HCT116 (cell line): ENCODE results near the gene RPRD1B. TPM values are rescaled to one million over a fixed set of nuclear protein-coding genes. Genes with fewer than 3 reads are reported as not detected.

ENCODE experiments used
- ATAC-seq: fragments of 200-7000 bp; cut with Tn5 transposase; 2 replicates; pipeline ENCODE4 v1.9.1; 2020; ENCODE audit warnings: mild to moderate bottlenecking, moderate library complexity
- BruUV-seq: library from RNA; stranded (reverse); fragments of 400-500 nt; replicated peaks from 2 replicates; lab custom pipeline; 2021; lab: Mats Ljungman, UMichigan
- CTCF ChIA-PET: fragments of 300-600 bp; sonication (Branson Sonifier 250); formaldehyde crosslinking; loops from one replicate; lab custom pipeline; 2021; ENCODE audit warnings: antibody characterized with exemption; lab: Charles Lee
- POLR2A ChIA-PET: fragments of 300-600, 350-600 bp; sonication (Branson Sonifier 250); formaldehyde crosslinking; loops from one replicate; lab custom pipeline; 2021; ENCODE audit warnings: antibody characterized with exemption; lab: Charles Lee
- RAD21 ChIA-PET, 2 experiments: fragments of 300-600 bp; sonication (Branson Sonifier 250); formaldehyde crosslinking; loops; one replicate each; lab custom pipeline; 2023; ENCODE audit warnings: low total read pairs in 2 of 2; ENCODE audit not compliant: uncharacterized antibody in 2 of 2, unreplicated experiment in 2 of 2, low non-redundant PET in 1 of 2; lab: Charles Lee
- DNase-seq: peaks from one replicate; pipeline ENCODE4 v3.0.0-alpha.2; 2010; ENCODE audit warnings: low read depth, low spot score
- H2AFZ ChIP-seq: fragments of 200-600 bp; shearing (Covaris generic), sonication (generic); 2 replicates; pipeline ENCODE4 v1.6.1; 2017; ENCODE audit warnings: low read depth, mixed run types, mixed read lengths, antibody characterized with exemption, low read length; ENCODE audit not compliant: poor library complexity, severe bottlenecking
- H3K27ac ChIP-seq: 2 replicates; pipeline ENCODE4 v1.5.1; 2012; ENCODE audit warnings: low read depth, low read length
- H3K27me3 ChIP-seq: fragments of 200-600 bp; sonication (generic); 2 replicates; pipeline ENCODE4 v1.6.1; 2016; ENCODE audit warnings: mixed run types, low read length, mixed read lengths; ENCODE audit not compliant: insufficient read depth
- H3K36me3 ChIP-seq, 2 experiments: fragments of 200-500 bp in 1 of 2; fragments of 200-600 bp in 1 of 2; sonication (Bioruptor generic) in 1 of 2; sonication (generic) in 1 of 2; 2 replicates each; pipeline versions ENCODE4 v1.5.1 to v1.6.1; 2014 to 2016; ENCODE audit warnings: low read length in 2 of 2, inconsistent platforms in 1 of 2, mixed read lengths in 1 of 2, mixed run types in 1 of 2; ENCODE audit not compliant: insufficient read depth in 2 of 2, control insufficient read depth in 1 of 2
- H3K4me1 ChIP-seq, 2 experiments: fragments of 200-600 bp in 1 of 2; sonication (generic) in 1 of 2; 2 replicates each; pipeline versions ENCODE4 v1.5.1 to v1.6.1; 2012 to 2017; ENCODE audit warnings: low read length in 2 of 2, inconsistent platforms in 1 of 2, mild to moderate bottlenecking in 1 of 2, mixed read lengths in 1 of 2, mixed run types in 1 of 2, moderate library complexity in 1 of 2; ENCODE audit not compliant: insufficient read depth in 2 of 2, control insufficient read depth in 1 of 2
- H3K4me2 ChIP-seq: fragments of 200-600 bp; sonication (generic); 2 replicates; pipeline ENCODE4 v1.6.1; 2017; ENCODE audit warnings: mixed run types, low read length, mixed read lengths
- H3K4me3 ChIP-seq, 2 experiments: fragments of 200-600 bp in 1 of 2; sonication (generic) in 1 of 2; replicated peaks in 1 of 2; 2 replicates each; pipeline ENCODE4 v1.5.1; 2011 to 2016; ENCODE audit warnings: low read length in 2 of 2, control low read depth in 1 of 2, low read depth in 1 of 2, mild to moderate bottlenecking in 1 of 2, mixed read lengths in 1 of 2, mixed run types in 1 of 2
- H3K79me2 ChIP-seq: fragments of 200-600 bp; sonication (generic); 2 replicates; pipeline ENCODE4 v1.6.1; 2017; ENCODE audit warnings: mild to moderate bottlenecking, mixed run types, low read length, moderate library complexity, mixed read lengths; ENCODE audit not compliant: insufficient read depth
- H3K9ac ChIP-seq: fragments of 200-600 bp; sonication (generic); 2 replicates; pipeline ENCODE4 v1.6.1; 2016; ENCODE audit warnings: low read length, mixed read lengths
- H3K9me2 ChIP-seq: fragments of 200-600 bp; sonication (generic), shearing (Covaris generic); 2 replicates; pipeline ENCODE4 v1.6.1; 2017; ENCODE audit warnings: mixed run types, mild to moderate bottlenecking, moderate library complexity; ENCODE audit not compliant: insufficient read depth
- H3K9me3 ChIP-seq, 2 experiments: fragments of 200-500 bp in 1 of 2; fragments of 200-600 bp in 1 of 2; sonication (Bioruptor generic) in 1 of 2; sonication (generic) in 1 of 2; 2 replicates each; pipeline ENCODE4 v1.6.1; 2014 to 2017; ENCODE audit warnings: low read length in 2 of 2, mixed read lengths in 2 of 2, inconsistent platforms in 1 of 2, low read depth in 1 of 2, mild to moderate bottlenecking in 1 of 2, mixed run types in 1 of 2, moderate library complexity in 1 of 2; ENCODE audit not compliant: control insufficient read depth in 1 of 2, insufficient read depth in 1 of 2
- H4K20me1 ChIP-seq: fragments of 200-600 bp; sonication (generic), shearing (Covaris generic); 2 replicates; pipeline ENCODE4 v1.6.1; 2017; ENCODE audit warnings: mixed run types, mild to moderate bottlenecking, moderate library complexity; ENCODE audit not compliant: insufficient read depth
- CEBPB ChIP-seq: IDR thresholded peaks from 2 replicates; pipeline ENCODE4 v1.6.1; 2012; ENCODE audit warnings: low read depth
- EZH2 ChIP-seq: fragments of 200-600 bp; sonication (generic); IDR thresholded peaks from 2 replicates; pipeline ENCODE4 v1.6.1; 2017; ENCODE audit warnings: antibody characterized with exemption, mixed run types
- FOSL1 ChIP-seq: IDR thresholded peaks from 2 replicates; pipeline ENCODE4 v1.6.1; 2012; ENCODE audit warnings: low read depth
- POLR2AphosphoS5 ChIP-seq: IDR thresholded peaks from 2 replicates; pipeline ENCODE4 v1.6.1; 2011; ENCODE audit warnings: mild to moderate bottlenecking, low read depth, low read length, moderate library complexity
- RAD21 ChIP-seq: IDR thresholded peaks from 2 replicates; pipeline ENCODE4 v1.6.1; 2012; ENCODE audit warnings: low read depth, mild to moderate bottlenecking
- SP1 ChIP-seq: IDR thresholded peaks from 2 replicates; pipeline ENCODE4 v1.6.1; 2012; ENCODE audit warnings: low read depth
- SRF ChIP-seq: IDR thresholded peaks from 2 replicates; pipeline ENCODE4 v1.6.1; 2012; ENCODE audit warnings: low read depth
- intact Hi-C: fragments of 100-400 bp; cut with micrococcal nuclease; formaldehyde crosslinking; loops from 2 replicates; pipeline ENCODE4 v1.10.0; 2022
- total RNA-seq: library from RNA; stranded (reverse); gene quantifications from one replicate; pipeline ENCODE4 v1.2.1, GENCODE V29; 2021; ENCODE audit not compliant: unreplicated experiment
- TF ChIP-seq, protein P1 (sequence below): IDR thresholded peaks from 2 replicates; pipeline ENCODE4 v1.6.1; 2011; ENCODE audit warnings: mild to moderate bottlenecking, low read length, moderate library complexity; ENCODE audit not compliant: insufficient replicate concordance; ENCODE audit errors: extremely low read depth

Gene RPRD1B
- total RNA-seq, 1 experiment from 2014 or later, result 30.7 TPM

DNA sequence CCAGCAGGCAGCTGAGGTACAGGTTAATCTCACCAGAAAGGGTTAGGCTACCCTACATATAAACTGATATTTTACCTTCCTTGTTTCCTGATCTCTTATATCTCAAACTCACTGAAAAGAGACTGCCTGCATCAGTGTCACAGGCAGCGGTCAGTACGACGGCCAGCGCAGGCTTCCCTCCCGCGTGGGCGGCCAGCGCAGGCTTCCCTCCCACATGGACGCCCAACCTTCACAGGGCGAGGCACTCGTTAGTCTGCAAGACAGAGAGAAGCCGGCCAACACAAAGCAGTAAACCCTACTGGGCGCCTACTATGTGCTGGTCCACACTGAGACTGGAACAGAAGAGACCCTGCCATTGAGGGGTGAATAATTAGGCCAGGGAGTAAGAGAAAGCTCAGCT lies 33.3 kb upstream of the RPRD1B start:
- ATAC-seq (no peak), DNase-seq (no peak)
- no peaks in the 10 kb centered on the region; the same call in 1 of the 2 replicates for H4K20me1 ChIP-seq
- 0 out of 2 replicates have a peak, but pooled peaks cover 7% of the 10 kb centered on the region for H3K79me2 ChIP-seq
- H3K9ac ChIP-seq, result no peak overlapping the region
- no peaks in the 10 kb centered on the region for H3K9me3 ChIP-seq
- ChIA-PET CTCF (no interaction called here), RAD21 (no interaction called here), POLR2A (no interaction called here)
- H3K36me3 ChIP-seq, result peaks cover 43 to 56% of the 10 kb centered on the region in 2 experiments
- H3K27ac ChIP-seq, result no peak overlapping the region
- H3K4me3 ChIP-seq, result no peak overlapping the region
- H3K27me3 ChIP-seq, result no peaks in the 10 kb centered on the region
- H3K4me1 ChIP-seq, result no peaks in the 10 kb centered on the region
- H2AFZ ChIP-seq, result no peak overlapping the region
- no peak overlapping the region for H3K4me2 ChIP-seq
- H3K9me2 ChIP-seq, result no peaks in the 10 kb centered on the region
- intact Hi-C loops, result no loop called here
- TF ChIP-seq FOSL1, result no peak
- no peak for TF ChIP-seq SRF
- TF ChIP-seq, protein P1, sequence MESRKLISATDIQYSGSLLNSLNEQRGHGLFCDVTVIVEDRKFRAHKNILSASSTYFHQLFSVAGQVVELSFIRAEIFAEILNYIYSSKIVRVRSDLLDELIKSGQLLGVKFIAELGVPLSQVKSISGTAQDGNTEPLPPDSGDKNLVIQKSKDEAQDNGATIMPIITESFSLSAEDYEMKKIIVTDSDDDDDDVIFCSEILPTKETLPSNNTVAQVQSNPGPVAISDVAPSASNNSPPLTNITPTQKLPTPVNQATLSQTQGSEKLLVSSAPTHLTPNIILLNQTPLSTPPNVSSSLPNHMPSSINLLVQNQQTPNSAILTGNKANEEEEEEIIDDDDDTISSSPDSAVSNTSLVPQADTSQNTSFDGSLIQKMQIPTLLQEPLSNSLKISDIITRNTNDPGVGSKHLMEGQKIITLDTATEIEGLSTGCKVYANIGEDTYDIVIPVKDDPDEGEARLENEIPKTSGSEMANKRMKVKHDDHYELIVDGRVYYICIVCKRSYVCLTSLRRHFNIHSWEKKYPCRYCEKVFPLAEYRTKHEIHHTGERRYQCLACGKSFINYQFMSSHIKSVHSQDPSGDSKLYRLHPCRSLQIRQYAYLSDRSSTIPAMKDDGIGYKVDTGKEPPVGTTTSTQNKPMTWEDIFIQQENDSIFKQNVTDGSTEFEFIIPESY, result no peak
- no peak for TF ChIP-seq EZH2
- TF ChIP-seq POLR2AphosphoS5, result no peak
- TF ChIP-seq RAD21, result no peak
- no peak for TF ChIP-seq SP1
- TF ChIP-seq CEBPB, result no peak
- no TSS peak for BruUV-seq
